ENCODE measurements around the gene TEX13B.

GRCh38 chrX:108019382-108019875 lies 37.3 kb upstream of the TEX13B start:
- no peak for TF ChIP-seq POLR2A (IDR thresholded peaks at IDR 0.05; ENCODE audit: borderline replicate concordance, extremely low read depth, insufficient read depth, insufficient read length)
- TF ChIP-seq, protein P1, sequence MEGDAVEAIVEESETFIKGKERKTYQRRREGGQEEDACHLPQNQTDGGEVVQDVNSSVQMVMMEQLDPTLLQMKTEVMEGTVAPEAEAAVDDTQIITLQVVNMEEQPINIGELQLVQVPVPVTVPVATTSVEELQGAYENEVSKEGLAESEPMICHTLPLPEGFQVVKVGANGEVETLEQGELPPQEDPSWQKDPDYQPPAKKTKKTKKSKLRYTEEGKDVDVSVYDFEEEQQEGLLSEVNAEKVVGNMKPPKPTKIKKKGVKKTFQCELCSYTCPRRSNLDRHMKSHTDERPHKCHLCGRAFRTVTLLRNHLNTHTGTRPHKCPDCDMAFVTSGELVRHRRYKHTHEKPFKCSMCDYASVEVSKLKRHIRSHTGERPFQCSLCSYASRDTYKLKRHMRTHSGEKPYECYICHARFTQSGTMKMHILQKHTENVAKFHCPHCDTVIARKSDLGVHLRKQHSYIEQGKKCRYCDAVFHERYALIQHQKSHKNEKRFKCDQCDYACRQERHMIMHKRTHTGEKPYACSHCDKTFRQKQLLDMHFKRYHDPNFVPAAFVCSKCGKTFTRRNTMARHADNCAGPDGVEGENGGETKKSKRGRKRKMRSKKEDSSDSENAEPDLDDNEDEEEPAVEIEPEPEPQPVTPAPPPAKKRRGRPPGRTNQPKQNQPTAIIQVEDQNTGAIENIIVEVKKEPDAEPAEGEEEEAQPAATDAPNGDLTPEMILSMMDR (IDR thresholded peaks at IDR 0.05 in 2 of 3, conservative IDR thresholded peaks at IDR 0.05 in 1 of 3; ENCODE audit: borderline replicate concordance in 1 of 3, insufficient read depth in 1 of 3, low read depth in 2 of 3, low read length in 2 of 3) = no peak
- TF ChIP-seq SIN3A (IDR thresholded peaks at IDR 0.05; ENCODE audit: low read depth) = no peak
- TF ChIP-seq TCF7L2 (IDR thresholded peaks at IDR 0.05; ENCODE audit: borderline replicate concordance, extremely low read depth, insufficient read depth, insufficient read length) = no peak
- no peak for TF ChIP-seq POLR2AphosphoS5 (IDR thresholded peaks at IDR 0.05; ENCODE audit: low read depth, low read length)
- TF ChIP-seq EZH2 (IDR thresholded peaks at IDR 0.05) = no peak
- no peak for TF ChIP-seq CBX3 (IDR thresholded peaks at IDR 0.05; ENCODE audit: low read depth)
- TF ChIP-seq CEBPB (IDR thresholded peaks at IDR 0.05; ENCODE audit: low read depth) = no peak
- TF ChIP-seq EZH2phosphoT487 (IDR thresholded peaks at IDR 0.05; ENCODE audit: borderline replicate concordance) = no peak
- TF ChIP-seq REST (IDR thresholded peaks at IDR 0.05; ENCODE audit: low read depth) = no peak
- TF ChIP-seq SRF (IDR thresholded peaks at IDR 0.05; ENCODE audit: low read depth) = no peak
- no peak for TF ChIP-seq RAD21 (IDR thresholded peaks at IDR 0.05; ENCODE audit: low read depth)
- TF ChIP-seq JUND (IDR thresholded peaks at IDR 0.05) = no peak
